ENCODE data around the gene SGSM2.

- no peak for TF ChIP-seq CTCF (IDR thresholded peaks at IDR 0.05)
- no peak for TF ChIP-seq POLR2A (IDR thresholded peaks at IDR 0.05)
- TF ChIP-seq EP300 (IDR thresholded peaks at IDR 0.05), result no peak
Observed at GRCh38 chr17:2297023-2297422, 40.3 kb upstream of the SGSM2 start.

Data from stomach (tissue), 4 donors.